NCI-H146 (cell line): Measurements from ENCODE around the gene PPARGC1A.

ENCODE experiments used
- DNase-seq: peaks from one replicate; lab custom pipeline; 2025; lab: John Stamatoyannopoulos, UW

PPARGC1A gene

DNA sequence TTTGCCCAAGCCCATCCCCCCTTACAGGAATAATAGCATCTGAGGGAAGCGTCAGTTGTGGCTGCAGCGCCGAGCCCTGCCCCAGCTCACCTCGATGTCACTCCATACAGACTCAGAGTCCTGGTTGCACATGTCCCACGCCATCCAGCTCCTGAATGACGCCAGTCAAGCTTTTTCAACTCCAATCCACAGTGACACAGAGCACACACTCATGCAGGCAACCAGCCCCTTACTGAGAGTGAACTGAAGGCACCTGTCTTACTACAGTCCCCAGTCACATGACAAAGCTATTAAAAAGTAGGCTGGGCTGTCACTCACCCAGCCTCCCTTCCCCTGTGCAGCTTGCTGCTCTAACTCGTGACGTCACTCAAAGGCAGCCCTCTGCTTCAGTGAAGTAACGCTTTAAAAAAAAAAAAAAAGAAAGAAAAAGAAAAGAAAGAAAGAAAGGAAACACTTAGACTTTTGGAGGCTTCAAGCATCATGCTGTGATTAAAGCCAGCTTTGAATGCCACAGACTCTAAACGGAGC, at the start of gene PPARGC1A:
Gene PPARGC1A, minus strand, starts transcription at position 234 of the 528 bp plus-strand sequence. Its CDS starts 90 bp downstream, at position 144.
- peak; percentile 22 for DNase-seq

- no peak for DNase-seq
Observed at GRCh38 chr4:23938796-23939195, 48.9 kb upstream of the PPARGC1A start.

GRCh38 chr4:23937173-23937572, 47.3 kb upstream of the PPARGC1A start:
- DNase-seq = no peak

GRCh38 chr4:23934915-23935314, 45.1 kb upstream of the PPARGC1A start:
- DNase-seq = no peak

DNA sequence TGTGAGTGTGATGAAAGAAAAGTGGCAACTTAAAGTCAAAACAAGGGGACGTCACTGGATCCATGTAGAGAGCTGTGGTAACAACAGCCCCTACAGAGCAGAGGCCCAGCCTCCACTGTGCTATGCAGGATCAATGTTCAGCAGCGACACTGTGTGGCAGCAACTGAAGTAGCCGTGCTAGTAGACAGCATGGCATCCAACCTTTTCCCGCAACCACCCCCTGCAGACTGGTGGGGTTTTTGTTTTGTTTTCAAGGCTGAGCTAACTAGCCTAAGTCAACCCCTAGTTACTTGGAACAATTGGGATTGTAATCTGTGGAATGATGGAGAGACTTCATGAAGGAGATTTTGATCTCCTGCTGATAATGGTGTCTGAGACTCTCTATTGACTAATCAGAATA, 44.4 kb upstream of the PPARGC1A start:
- no peak for DNase-seq

DNA sequence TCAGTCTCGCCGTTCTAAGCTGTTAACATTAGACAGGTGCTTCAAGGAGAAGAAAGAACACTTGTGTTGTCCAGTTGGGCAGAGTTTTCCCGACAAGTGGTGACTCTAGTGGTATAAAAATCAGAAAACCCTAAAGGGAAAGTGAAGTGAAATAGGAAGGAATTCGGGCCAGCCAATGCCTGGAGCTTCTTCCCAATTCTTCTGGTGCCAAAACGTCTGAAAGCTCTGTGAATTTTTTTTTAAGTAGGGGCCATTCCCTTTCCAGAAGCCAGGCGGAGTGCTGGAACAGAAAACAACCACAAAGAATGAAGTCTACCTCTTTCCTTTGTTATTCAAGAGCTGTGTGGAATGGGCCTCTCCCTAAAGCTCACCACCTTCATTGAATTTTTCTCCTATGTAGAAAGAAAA, 43.1 kb upstream of the PPARGC1A start:
- DNase-seq = no peak

DNA sequence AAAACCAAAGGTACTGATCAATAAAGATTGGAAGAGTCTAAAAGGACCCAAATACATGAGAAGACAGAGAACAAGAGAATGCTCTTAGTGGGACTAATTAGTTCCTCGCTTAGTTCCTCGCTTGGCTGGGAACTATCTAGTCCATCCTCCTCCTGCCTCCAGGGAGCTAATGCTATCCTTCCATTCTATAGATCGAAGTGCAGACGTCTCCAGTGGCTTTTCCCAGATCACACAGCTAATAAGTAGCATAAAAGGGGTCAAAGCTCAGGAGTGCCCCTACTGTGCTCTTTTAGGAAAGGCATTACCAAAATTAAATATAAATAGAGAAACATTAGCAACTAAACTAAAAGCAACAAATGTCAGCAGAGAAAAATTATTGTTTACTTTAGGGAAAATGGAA, 42.3 kb upstream of the PPARGC1A start:
- DNase-seq = no peak

DNA sequence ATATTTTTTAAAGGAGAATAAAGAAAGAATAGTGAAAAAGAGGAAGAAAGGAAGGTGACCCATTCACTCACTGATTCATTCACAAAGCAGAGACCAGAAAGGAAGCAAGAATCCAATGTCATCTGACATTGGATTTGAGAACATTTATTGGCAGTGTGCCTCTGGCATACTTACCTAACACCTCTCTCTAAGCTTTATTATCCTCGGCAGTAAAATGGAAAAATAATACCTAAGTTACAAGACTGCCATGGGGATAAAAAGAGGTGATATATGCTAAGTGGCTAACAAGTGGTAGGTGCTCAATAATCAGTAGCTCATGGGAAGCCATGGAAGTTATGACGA, 41.6 kb upstream of the PPARGC1A start:
- DNase-seq = no peak

GRCh38 chr4:23930750-23931488, 41.1 kb upstream of the PPARGC1A start:
- DNase-seq = no peak

- DNase-seq = no peak
Observed at GRCh38 chr4:23929248-23929647, 39.4 kb upstream of the PPARGC1A start.

DNA sequence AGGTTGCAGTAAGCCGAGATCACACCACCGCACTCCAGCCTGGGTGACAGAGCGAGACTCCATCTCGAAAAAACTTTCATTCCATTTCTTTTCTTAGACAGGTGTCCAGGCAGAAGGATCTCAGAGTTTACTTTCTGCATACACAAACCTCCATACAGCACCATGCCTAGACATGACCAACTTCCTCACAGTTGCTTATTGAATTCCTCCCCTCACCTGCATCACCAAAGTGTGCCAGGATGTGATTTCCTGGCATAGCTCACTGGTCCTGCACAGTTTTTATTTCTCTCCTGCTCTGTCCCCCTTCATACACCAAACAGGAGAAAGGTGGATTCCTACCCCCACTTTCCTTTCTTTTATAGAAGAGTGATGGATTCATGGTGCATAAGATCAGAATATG, 34.7 kb upstream of the PPARGC1A start:
- DNase-seq = no peak

GRCh38 chr4:23923840-23924239, 34.0 kb upstream of the PPARGC1A start:
- no peak for DNase-seq

DNA sequence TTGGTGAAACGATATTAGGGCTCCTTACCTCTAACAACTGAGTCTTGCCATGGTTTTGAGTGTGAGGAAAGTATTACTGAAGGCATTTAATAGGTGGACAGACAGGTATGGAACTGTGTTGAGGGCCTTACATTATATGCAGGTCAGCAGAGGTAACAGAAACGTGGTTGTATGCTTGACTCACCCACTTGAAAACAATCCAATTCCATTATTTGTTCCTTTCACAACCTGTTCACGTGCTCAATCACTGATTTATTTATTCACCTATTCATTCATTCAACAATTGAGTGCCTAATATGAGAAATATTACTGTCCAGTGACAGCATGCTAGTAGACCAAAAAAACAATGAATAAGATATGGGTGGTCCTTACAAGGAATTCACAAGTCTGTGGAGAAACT, 33.3 kb upstream of the PPARGC1A start:
- no peak for DNase-seq

GRCh38 chr4:23922541-23923111, 32.8 kb upstream of the PPARGC1A start:
- DNase-seq = no peak

- DNase-seq = no peak
Observed at GRCh38 chr4:23922013-23922412, 32.2 kb upstream of the PPARGC1A start.

- DNase-seq = no peak
Observed at GRCh38 chr4:23921447-23921845, 31.6 kb upstream of the PPARGC1A start.

GRCh38 chr4:23920716-23921446, 31.0 kb upstream of the PPARGC1A start:
- DNase-seq = no peak

- DNase-seq = no peak
Observed at GRCh38 chr4:23920296-23920695, 30.4 kb upstream of the PPARGC1A start.

DNA sequence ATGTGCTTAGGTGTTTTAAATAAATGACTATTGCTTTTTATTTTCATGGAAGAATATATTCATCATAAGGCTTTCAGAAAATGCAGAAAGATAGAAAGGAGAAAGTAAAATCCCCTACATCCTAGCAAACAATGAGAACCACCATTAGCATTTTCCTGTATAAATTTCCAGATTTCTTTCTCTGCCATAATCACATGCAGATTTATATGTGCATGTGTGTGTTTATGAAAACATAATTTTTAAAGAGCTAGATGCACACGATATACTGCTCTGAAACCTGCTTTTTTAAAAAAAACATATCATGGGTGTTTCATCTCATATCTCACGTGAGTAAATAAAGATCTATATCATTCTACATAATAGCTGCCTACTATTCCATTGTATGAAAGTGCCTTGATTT, 26.4 kb upstream of the PPARGC1A start:
- DNase-seq = no peak

GRCh38 chr4:23915459-23916132, 25.7 kb upstream of the PPARGC1A start:
- no peak for DNase-seq

DNA sequence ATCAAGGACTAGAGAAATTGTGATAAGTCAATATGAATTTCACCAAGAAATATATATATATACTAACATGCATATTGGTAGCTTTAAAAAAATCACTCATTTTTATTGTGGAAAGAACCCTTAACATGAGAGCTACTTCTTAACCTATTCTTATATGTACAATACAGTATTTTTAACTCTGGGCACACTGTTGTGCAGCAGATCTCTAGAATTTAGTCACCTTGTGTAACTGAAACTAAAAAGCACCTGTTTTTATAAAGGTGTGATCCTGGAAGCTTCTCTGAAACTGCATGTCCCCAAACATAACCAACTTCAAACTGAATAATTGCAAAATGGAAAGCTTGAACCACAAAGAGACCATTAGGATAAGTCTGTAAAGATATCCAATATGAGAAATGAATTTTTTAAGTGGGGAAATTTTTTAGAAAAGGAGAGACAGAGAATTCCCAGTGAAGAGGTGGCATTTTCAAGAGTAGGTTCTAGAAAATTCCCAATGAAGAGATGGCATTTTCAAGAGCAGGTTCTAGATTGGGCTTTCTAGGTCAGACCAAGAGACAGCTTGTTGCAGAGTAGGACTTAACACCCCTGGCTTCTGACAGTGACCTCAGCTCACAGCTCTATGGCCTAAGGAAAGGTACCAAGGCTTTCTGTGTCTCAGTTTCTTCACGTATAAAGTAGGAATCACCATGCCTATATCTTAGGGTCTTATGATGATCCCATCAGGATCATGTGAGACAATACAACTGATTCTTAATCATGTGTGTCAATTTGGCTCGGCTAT, 22.0 kb upstream of the PPARGC1A start:
- DNase-seq = no peak

DNA sequence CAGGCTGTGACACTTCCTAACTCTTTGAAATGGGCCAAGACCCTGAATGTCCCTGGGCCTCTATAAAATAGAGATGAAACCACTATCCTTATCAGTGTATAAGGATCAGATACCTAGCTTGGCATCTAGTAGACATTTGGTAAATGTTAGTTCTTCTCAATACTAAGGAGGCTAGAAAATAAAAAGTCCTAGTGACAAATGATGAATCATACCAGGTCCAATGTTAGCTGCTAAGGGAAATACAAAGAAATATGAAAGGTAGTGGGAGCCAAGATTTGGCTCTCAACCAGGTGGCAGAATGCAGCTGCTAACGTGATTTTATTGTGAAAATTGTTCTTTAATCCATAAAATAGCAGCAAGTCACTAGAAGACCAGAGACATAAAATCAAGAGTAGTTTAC, 19.8 kb upstream of the PPARGC1A start:
- DNase-seq = no peak
